DND-41 (cell line): ENCODE results near the gene GON4L.

Experiments used
- CTCF ChIP-seq: IDR thresholded peaks from 2 replicates; pipeline ENCODE4 v1.5.1; 2012; ENCODE audit warnings: borderline replicate concordance, low read length, moderate library complexity, mild to moderate bottlenecking; ENCODE audit not compliant: poor library complexity, severe bottlenecking; ENCODE audit errors: extremely low read depth
- EZH2 ChIP-seq: IDR thresholded peaks from 3 replicates; pipeline ENCODE4 v1.6.1; 2012; ENCODE audit warnings: borderline replicate concordance, low read depth, mild to moderate bottlenecking, moderate library complexity, low read length, inconsistent platforms; ENCODE audit not compliant: severe bottlenecking

GRCh38 chr1:155769257-155769656, 87.8 kb downstream of the GON4L start:
- TF ChIP-seq CTCF (no peak), EZH2 (no peak)
